ENCODE data around the gene EPB41L2. TPM values are rescaled to one million over a fixed set of nuclear protein-coding genes. Genes with fewer than 3 reads are reported as not detected.

EPB41L2 gene
- total RNA-seq, 1 experiment from 2014 or later = 199 TPM

DNA sequence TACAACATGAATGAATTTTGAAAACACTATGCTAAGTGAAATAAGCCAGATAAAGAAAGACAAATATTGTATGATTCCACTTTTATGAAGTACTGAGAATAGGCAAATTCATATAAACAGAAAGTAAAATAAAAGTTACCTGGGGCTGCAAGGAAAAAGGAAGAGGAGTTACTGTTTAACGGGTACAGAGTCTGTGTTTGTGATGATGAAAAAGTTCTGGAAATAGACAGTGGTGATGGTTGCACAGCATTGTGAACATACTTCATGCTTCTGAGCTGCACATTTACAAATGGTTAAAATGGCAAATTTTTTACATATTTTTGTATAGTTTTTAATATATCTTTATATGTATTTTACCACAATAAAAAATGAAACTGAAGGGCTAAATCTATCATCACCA, 29.4 kb downstream of the EPB41L2 start:
- POLR2A ChIA-PET = no interaction called here

DNA sequence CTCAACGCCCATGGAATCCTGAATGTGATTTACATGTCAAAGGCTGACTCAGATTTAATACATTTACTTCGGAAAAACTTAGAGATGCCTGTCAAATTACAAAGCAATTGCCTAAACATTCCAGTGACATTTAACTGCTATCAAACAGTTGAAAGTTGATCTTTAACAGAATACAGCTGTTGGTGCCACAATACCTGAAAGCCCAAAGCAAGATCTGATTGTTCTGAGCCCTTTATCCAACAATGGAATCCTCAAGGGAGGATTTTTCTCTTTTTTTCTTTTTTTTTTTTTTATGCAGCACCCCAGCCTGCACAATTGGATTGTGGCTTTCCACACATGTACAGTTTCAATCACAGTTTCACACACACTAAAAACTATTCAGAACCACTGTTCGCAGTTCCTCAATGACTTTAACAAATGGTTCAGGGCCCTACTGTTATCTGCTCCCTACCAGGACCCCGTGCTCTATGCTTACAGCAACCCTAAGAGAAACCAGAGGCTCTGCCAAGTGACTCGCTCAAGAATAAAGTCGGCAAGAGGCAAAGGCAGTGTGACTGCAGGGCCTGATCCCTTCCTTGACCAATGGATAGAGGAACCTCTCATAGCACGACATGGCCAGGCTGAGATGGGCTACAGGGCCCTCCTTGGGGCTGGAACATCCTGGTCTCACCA, 33.3 kb downstream of the EPB41L2 start:
- peak; percentile 72 for ATAC-seq
- H3K27ac ChIP-seq (ENCODE audit: low read length) = peak overlapping the region; percentile 52
- ChIA-PET CTCF (interaction anchor here (0.7 kb wide), 1 partner anchor 96 kb away, joined by 11 read pairs; no protein-coding TSS in a partner anchor), POLR2A (no interaction called here)
- no peaks in the 10 kb centered on the region for H3K9me3 ChIP-seq (ENCODE audit: control insufficient read depth, insufficient read depth, low read depth, low read length)
- H3K4me1 ChIP-seq (ENCODE audit: control insufficient read depth, insufficient read depth, low read length) = peaks cover 29% of the 10 kb centered on the region
- H3K27me3 ChIP-seq (ENCODE audit: control insufficient read depth, insufficient read depth, low read length) = no peaks in the 10 kb centered on the region
- in situ Hi-C loops (cut with HindIII; ENCODE audit: low pct_unique_long_range_greater_than_20kb, low sequenced_read_pairs) = no loop called here
- H3K4me3 ChIP-seq (ENCODE audit: low read depth in 2 of 2, low read length in 2 of 2) = no peak overlapping the region
- no peak for DNase-seq (ENCODE audit: low read depth, low spot score)
- no peaks in the 10 kb centered on the region for H3K36me3 ChIP-seq (ENCODE audit: control insufficient read depth, insufficient read depth, low read length)
- BruUV-seq (replicated peaks) = no TSS peak
- TF ChIP-seq TCF7L2 (IDR thresholded peaks at IDR 0.05; ENCODE audit: low read depth, low read length) (no peak), SIN3A (IDR thresholded peaks at IDR 0.05; ENCODE audit: borderline replicate concordance, insufficient read depth, low read depth, low read length) (no peak), POLR2AphosphoS5 (IDR thresholded peaks at IDR 0.05; ENCODE audit: low read depth, low read length) (no peak)
- TF ChIP-seq, protein P1, sequence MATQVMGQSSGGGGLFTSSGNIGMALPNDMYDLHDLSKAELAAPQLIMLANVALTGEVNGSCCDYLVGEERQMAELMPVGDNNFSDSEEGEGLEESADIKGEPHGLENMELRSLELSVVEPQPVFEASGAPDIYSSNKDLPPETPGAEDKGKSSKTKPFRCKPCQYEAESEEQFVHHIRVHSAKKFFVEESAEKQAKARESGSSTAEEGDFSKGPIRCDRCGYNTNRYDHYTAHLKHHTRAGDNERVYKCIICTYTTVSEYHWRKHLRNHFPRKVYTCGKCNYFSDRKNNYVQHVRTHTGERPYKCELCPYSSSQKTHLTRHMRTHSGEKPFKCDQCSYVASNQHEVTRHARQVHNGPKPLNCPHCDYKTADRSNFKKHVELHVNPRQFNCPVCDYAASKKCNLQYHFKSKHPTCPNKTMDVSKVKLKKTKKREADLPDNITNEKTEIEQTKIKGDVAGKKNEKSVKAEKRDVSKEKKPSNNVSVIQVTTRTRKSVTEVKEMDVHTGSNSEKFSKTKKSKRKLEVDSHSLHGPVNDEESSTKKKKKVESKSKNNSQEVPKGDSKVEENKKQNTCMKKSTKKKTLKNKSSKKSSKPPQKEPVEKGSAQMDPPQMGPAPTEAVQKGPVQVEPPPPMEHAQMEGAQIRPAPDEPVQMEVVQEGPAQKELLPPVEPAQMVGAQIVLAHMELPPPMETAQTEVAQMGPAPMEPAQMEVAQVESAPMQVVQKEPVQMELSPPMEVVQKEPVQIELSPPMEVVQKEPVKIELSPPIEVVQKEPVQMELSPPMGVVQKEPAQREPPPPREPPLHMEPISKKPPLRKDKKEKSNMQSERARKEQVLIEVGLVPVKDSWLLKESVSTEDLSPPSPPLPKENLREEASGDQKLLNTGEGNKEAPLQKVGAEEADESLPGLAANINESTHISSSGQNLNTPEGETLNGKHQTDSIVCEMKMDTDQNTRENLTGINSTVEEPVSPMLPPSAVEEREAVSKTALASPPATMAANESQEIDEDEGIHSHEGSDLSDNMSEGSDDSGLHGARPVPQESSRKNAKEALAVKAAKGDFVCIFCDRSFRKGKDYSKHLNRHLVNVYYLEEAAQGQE (IDR thresholded peaks at IDR 0.05; ENCODE audit: insufficient read depth in 1 of 2, low read depth in 2 of 2, low read length in 1 of 2) = no peak
- TF ChIP-seq, protein P2, sequence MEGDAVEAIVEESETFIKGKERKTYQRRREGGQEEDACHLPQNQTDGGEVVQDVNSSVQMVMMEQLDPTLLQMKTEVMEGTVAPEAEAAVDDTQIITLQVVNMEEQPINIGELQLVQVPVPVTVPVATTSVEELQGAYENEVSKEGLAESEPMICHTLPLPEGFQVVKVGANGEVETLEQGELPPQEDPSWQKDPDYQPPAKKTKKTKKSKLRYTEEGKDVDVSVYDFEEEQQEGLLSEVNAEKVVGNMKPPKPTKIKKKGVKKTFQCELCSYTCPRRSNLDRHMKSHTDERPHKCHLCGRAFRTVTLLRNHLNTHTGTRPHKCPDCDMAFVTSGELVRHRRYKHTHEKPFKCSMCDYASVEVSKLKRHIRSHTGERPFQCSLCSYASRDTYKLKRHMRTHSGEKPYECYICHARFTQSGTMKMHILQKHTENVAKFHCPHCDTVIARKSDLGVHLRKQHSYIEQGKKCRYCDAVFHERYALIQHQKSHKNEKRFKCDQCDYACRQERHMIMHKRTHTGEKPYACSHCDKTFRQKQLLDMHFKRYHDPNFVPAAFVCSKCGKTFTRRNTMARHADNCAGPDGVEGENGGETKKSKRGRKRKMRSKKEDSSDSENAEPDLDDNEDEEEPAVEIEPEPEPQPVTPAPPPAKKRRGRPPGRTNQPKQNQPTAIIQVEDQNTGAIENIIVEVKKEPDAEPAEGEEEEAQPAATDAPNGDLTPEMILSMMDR (IDR thresholded peaks at IDR 0.05) = no peak
- intact Hi-C loops (cut with micrococcal nuclease; ENCODE audit: unreplicated experiment) = no loop called here

More for the DNA sequence above, 29.4 kb downstream of the EPB41L2 start:
- intact Hi-C loops (cut with micrococcal nuclease; ENCODE audit: unreplicated experiment) = no loop called here
- Histone ChIP-seq H3K27ac (ENCODE audit: low read length) (no peak overlapping the region), H3K9me3 (ENCODE audit: control insufficient read depth, insufficient read depth, low read depth, low read length) (no peaks in the 10 kb centered on the region), H3K4me3 (ENCODE audit: low read depth in 2 of 2, low read length in 2 of 2) (no peak overlapping the region), H3K4me1 (ENCODE audit: control insufficient read depth, insufficient read depth, low read length) (peaks cover 43% of the 10 kb centered on the region), H3K27me3 (ENCODE audit: control insufficient read depth, insufficient read depth, low read length) (no peaks in the 10 kb centered on the region), H3K36me3 (ENCODE audit: control insufficient read depth, insufficient read depth, low read length) (no peaks in the 10 kb centered on the region)
- BruUV-seq (replicated peaks) = no TSS peak
- DNase-seq (ENCODE audit: low read depth, low spot score) (no peak), ATAC-seq (no peak)
- CTCF ChIA-PET = no interaction called here
- in situ Hi-C loops (cut with HindIII; ENCODE audit: low pct_unique_long_range_greater_than_20kb, low sequenced_read_pairs) = no loop called here
- TF ChIP-seq TCF7L2 (IDR thresholded peaks at IDR 0.05; ENCODE audit: low read depth, low read length) (no peak), POLR2AphosphoS5 (IDR thresholded peaks at IDR 0.05; ENCODE audit: low read depth, low read length) (no peak), SIN3A (IDR thresholded peaks at IDR 0.05; ENCODE audit: borderline replicate concordance, insufficient read depth, low read depth, low read length) (no peak)
- TF ChIP-seq, protein P1 (IDR thresholded peaks at IDR 0.05; ENCODE audit: insufficient read depth in 1 of 2, low read depth in 2 of 2, low read length in 1 of 2) = no peak
- TF ChIP-seq, protein P2 (IDR thresholded peaks at IDR 0.05) = no peak
